Measurements from ENCODE around the gene TRPC4AP.

Gene TRPC4AP

DNA sequence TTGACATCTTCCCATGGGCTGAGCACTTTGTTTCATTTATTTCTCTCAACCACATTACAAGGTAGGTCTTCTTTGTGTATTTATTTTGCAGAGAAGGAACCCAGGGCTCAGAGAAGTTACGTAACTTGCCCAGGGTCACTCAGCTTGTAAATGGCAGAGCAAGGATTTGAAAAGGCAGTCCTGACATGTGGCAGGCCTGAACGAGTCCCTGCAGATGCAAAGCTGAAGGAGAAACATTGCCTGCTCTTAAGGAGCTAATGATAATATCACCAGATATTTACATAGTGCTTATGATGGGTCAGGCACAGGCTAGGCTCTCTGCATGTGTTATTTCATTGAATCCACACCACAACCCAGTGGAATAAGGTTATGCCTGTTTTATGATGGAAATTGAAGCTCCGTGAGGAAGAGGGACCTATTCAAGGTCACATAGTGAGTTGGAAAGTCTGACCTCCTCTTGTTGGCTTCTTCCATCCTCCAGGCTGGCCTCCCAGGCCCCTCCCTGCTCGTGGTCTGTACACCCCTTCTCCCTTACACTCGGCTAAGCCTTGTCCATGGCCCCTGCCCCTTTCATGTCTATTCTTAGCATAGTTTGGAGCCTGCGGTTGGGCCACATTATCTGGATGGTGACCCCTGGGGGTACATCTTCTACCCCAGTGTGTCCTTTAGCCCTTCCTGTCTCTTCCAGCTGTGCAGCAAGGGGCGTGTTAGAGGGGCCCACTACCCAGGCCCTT lies 124.4 kb downstream of the TRPC4AP start:
- in situ Hi-C loops (cut with MboI; ENCODE audit: low pct_unique_long_range_greater_than_20kb, low sequenced_read_pairs, unreplicated experiment), result no loop called here
- TF ChIP-seq, protein P1, sequence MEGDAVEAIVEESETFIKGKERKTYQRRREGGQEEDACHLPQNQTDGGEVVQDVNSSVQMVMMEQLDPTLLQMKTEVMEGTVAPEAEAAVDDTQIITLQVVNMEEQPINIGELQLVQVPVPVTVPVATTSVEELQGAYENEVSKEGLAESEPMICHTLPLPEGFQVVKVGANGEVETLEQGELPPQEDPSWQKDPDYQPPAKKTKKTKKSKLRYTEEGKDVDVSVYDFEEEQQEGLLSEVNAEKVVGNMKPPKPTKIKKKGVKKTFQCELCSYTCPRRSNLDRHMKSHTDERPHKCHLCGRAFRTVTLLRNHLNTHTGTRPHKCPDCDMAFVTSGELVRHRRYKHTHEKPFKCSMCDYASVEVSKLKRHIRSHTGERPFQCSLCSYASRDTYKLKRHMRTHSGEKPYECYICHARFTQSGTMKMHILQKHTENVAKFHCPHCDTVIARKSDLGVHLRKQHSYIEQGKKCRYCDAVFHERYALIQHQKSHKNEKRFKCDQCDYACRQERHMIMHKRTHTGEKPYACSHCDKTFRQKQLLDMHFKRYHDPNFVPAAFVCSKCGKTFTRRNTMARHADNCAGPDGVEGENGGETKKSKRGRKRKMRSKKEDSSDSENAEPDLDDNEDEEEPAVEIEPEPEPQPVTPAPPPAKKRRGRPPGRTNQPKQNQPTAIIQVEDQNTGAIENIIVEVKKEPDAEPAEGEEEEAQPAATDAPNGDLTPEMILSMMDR (IDR thresholded peaks at IDR 0.05; ENCODE audit: extremely low read depth, insufficient read depth, missing control alignments), result no peak
- no peak for DNase-seq (ENCODE audit: low spot score)

DNA sequence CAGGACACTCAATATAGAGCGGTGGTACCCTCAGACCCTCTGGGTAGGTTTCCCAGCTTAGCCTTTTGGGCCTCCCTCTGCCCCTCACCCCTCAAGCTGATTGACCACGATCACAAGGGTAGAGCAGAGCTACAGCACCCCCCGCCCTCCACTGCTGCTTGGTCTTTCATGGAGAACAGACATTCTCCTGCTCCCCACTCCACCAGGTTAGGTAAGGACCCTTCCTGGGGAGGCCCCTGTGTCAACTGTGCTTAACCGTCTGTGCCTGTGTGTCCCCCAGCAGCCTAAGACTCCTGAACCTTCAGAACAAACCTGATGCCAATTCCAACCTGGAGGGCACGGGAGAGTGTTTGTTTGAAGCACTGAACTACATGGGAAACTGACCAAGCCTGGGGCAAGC lies 125.2 kb downstream of the TRPC4AP start:
- TF ChIP-seq, protein P1 (IDR thresholded peaks at IDR 0.05; ENCODE audit: extremely low read depth, insufficient read depth, missing control alignments), result no peak
- no peak for DNase-seq (ENCODE audit: low spot score)
- in situ Hi-C loops (cut with MboI; ENCODE audit: low pct_unique_long_range_greater_than_20kb, low sequenced_read_pairs, unreplicated experiment), result no loop called here

DNA sequence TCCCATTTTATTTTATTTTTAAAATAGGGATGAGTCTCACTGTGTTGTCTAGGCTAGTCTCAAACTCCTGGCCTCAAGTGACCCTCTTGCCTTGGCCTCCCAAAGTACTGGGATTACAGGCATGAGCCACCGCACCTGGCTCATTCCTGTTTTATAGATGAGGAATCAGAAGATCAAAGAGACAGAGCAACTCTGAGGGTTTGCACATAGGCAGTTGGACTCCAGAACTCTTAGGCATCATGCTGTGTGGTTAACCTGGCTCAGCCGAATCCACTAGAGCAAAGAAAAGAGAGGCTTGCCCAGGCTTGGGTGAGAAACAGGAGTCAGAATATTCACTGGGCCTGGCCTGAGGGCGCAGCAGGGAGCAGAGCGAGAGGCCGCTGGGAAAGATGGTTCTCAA lies 127.6 kb downstream of the TRPC4AP start:
- no peak for DNase-seq (ENCODE audit: low spot score)
- in situ Hi-C loops (cut with MboI; ENCODE audit: low pct_unique_long_range_greater_than_20kb, low sequenced_read_pairs, unreplicated experiment), result no loop called here
- TF ChIP-seq, protein P1 (IDR thresholded peaks at IDR 0.05; ENCODE audit: extremely low read depth, insufficient read depth, missing control alignments), result no peak

DNA sequence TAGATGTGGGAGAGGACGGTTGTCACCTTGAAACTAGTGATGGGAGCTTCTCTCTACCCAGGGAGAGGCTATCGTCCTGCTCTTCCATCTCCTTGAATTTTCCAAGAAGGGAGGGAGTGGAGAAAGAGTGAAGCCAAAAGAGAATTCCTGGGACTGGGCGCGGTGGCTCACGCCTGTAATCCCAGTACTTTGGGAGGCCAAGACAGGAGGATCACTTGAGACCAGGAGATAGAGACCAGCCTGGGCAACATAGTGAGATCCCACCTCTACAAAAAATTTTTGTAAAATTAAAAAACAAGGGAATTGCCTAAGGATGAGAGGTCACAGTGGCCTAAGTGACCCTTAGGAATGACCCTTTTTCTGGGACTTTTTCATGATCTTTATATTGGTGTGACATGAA lies 128.1 kb downstream of the TRPC4AP start:
- TF ChIP-seq, protein P1 (IDR thresholded peaks at IDR 0.05; ENCODE audit: extremely low read depth, insufficient read depth, missing control alignments), result no peak
- no peak for DNase-seq (ENCODE audit: low spot score)
- in situ Hi-C loops (cut with MboI; ENCODE audit: low pct_unique_long_range_greater_than_20kb, low sequenced_read_pairs, unreplicated experiment), result no loop called here

DNA sequence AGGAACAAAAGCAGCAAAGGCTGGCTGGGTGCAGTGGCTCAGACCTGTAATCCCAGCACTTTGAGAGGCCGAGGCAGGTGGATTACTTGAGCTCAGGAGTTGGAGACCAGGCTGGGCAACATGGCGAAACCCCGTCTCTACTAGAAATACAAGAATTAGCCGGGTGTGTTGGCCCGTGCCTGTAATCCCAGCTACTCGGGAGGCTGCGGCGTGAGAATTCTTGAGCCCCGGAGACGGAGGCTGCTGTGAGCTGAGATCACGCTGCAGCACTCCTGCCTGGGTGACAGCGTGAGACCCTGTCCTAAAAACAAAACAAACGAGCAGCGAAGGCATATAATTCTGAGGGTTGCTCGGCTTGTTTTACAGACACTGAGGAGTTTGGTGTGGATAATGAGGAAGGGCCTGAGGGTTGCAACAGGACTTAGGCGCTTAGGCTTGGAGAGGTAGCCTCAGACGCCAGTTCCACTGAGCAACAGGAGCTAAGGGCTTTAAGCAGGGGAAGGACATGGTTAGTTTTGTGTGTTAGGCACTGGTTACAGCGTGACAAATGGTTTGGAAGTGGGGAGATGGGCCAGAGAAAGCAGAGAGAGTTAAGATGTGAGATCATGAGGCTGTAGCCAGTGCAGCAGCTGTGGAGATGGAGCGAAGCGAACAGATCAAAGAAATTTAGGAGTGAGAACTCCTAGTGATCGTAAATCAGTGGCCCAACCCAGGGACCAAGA lies 135.7 kb downstream of the TRPC4AP start:
- in situ Hi-C loops (cut with MboI; ENCODE audit: low pct_unique_long_range_greater_than_20kb, low sequenced_read_pairs, unreplicated experiment), result no loop called here
- TF ChIP-seq, protein P1 (IDR thresholded peaks at IDR 0.05; ENCODE audit: extremely low read depth, insufficient read depth, missing control alignments), result no peak

DNA sequence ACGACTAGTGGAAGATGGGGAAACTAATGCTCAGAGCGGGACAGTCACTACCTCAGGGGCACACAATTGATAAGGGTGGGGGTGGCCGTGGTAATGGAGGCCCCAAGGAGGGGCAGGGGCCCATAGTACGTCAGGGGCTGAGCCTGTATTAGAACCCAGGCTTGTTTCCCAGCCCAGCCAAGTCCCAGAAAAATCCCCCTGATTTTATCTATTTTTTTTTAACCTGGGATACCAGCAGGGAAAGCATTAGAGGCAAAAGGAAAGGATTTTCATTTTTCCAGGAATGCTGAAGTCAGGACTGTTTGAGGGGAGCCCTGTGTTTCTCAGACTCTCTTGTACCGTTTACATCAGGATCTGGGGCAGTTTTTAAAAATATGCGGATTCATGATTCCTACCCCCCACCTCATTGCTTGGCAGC lies 136.6 kb downstream of the TRPC4AP start:
- in situ Hi-C loops (cut with MboI; ENCODE audit: low pct_unique_long_range_greater_than_20kb, low sequenced_read_pairs, unreplicated experiment), result no loop called here

More for the DNA sequence above, 135.7 kb downstream of the TRPC4AP start:
- no peak for DNase-seq (ENCODE audit: low spot score)

More for the DNA sequence above, 136.6 kb downstream of the TRPC4AP start:
- TF ChIP-seq, protein P1 (IDR thresholded peaks at IDR 0.05; ENCODE audit: extremely low read depth, insufficient read depth, missing control alignments), result no peak
- no peak for DNase-seq (ENCODE audit: low spot score)
